Measurements from ENCODE around the gene LPP. TPM values are rescaled to one million over a fixed set of nuclear protein-coding genes. Genes with fewer than 3 reads are reported as not detected.
A peak's percentile ranks its signal among the peaks of the same experiment; 100 is the strongest.

The LPP gene
- total RNA-seq, 1 donor from 2014 or later, result 184 TPM

DNA sequence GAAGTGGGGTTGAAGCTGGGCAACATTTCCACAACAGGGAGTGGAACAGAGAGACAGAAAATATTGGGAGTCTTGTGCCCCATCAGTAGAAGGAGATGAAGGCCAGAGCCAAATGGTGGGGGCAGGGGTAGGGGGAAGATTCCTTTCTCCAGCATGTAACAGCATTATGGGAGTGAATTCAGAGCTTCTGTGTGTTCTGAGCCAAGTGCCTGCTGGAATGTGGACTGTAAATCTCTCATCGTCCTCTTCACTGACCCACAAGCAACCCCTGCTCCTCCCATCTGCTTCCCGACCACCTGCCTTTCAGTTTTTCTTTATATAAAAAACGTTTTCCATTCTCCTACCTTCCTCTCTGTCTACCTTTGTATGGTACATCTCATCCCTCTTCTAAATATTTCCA lies 673.6 kb downstream of the LPP start:
- Mint-ChIP-seq H3K9me3 (ENCODE audit: unreplicated experiment) (no peaks in the 10 kb centered on the region), H3K27me3 (ENCODE audit: unreplicated experiment) (no peaks in the 10 kb centered on the region), H3K36me3 (ENCODE audit: unreplicated experiment) (no peaks in the 10 kb centered on the region), H3K4me3 (ENCODE audit: unreplicated experiment) (no peak overlapping the region), H3K27ac (ENCODE audit: unreplicated experiment) (no peak overlapping the region), H3K4me1 (ENCODE audit: unreplicated experiment) (peaks cover 5% of the 10 kb centered on the region)
- TF ChIP-seq CTCF (IDR thresholded peaks at IDR 0.05), result no peak
- DNase-seq (ENCODE audit: extremely low spot score, unreplicated experiment), result no peak

DNA sequence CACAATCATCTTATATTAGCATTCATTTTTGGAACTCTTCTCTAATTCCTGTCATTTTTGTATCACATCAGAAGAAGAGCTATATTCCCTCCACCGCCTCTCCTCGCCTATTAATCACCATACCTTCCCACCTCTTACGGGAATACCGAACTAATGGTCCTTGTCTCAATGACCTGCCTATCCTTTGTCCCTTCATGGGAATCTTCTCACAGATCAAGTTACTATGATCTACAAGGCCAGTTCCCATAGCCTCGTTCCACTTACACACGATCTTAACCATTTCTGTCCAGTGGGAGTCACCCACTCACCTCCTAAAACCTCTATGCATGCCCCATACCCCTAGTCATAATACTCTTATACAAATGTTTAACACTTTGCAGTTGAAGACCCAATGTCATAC lies 675.2 kb downstream of the LPP start:
- Mint-ChIP-seq H3K4me1 (ENCODE audit: unreplicated experiment) (peaks cover 16% of the 10 kb centered on the region), H3K4me3 (ENCODE audit: unreplicated experiment) (no peak overlapping the region), H3K9me3 (ENCODE audit: unreplicated experiment) (no peaks in the 10 kb centered on the region), H3K27ac (ENCODE audit: unreplicated experiment) (no peak overlapping the region), H3K36me3 (ENCODE audit: unreplicated experiment) (no peaks in the 10 kb centered on the region), H3K27me3 (ENCODE audit: unreplicated experiment) (no peaks in the 10 kb centered on the region)
- TF ChIP-seq CTCF (IDR thresholded peaks at IDR 0.05), result no peak
- DNase-seq (ENCODE audit: extremely low spot score, unreplicated experiment), result no peak

DNA sequence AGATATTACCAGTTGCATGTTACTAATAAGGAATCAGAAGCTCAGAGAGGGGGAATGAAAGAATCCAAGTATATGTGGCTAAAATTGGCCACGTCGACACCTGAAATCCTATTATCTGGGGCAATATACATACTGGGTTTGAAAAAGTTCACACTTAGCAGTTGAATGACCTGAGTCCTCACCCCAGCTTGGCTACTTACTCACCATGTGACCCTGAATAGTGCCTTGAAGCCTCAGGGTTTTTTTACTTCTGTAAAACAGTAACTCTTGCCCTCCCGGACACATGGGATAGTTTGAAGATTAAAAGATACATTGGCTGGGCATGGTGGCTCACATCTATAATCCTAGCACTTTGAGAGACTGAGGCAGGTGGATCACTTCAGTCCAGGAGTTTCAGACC lies 675.6 kb downstream of the LPP start:
- H3K4me1 Mint-ChIP-seq (ENCODE audit: unreplicated experiment), result peaks cover 17% of the 10 kb centered on the region
- no peak for TF ChIP-seq CTCF (IDR thresholded peaks at IDR 0.05)
- no peak overlapping the region for H3K4me3 Mint-ChIP-seq (ENCODE audit: unreplicated experiment)
- no peaks in the 10 kb centered on the region for H3K36me3 Mint-ChIP-seq (ENCODE audit: unreplicated experiment)
- H3K9me3 Mint-ChIP-seq (ENCODE audit: unreplicated experiment), result no peaks in the 10 kb centered on the region
- no peak for DNase-seq (ENCODE audit: extremely low spot score, unreplicated experiment)
- H3K27me3 Mint-ChIP-seq (ENCODE audit: unreplicated experiment), result no peaks in the 10 kb centered on the region
- no peak overlapping the region for H3K27ac Mint-ChIP-seq (ENCODE audit: unreplicated experiment)

- H3K4me1 Mint-ChIP-seq (ENCODE audit: unreplicated experiment), result peaks cover 21% of the 10 kb centered on the region
- no peak overlapping the region for H3K27ac Mint-ChIP-seq (ENCODE audit: unreplicated experiment)
- TF ChIP-seq CTCF (IDR thresholded peaks at IDR 0.05), result peak; percentile 34
- no peak for DNase-seq (ENCODE audit: extremely low spot score, unreplicated experiment)
- no peaks in the 10 kb centered on the region for H3K36me3 Mint-ChIP-seq (ENCODE audit: unreplicated experiment)
- no peaks in the 10 kb centered on the region for H3K9me3 Mint-ChIP-seq (ENCODE audit: unreplicated experiment)
- no peak overlapping the region for H3K4me3 Mint-ChIP-seq (ENCODE audit: unreplicated experiment)
- no peaks in the 10 kb centered on the region for H3K27me3 Mint-ChIP-seq (ENCODE audit: unreplicated experiment)
These were observed 676.9 kb downstream of the LPP start for GRCh38 chr3:188830893-188831292.

DNA sequence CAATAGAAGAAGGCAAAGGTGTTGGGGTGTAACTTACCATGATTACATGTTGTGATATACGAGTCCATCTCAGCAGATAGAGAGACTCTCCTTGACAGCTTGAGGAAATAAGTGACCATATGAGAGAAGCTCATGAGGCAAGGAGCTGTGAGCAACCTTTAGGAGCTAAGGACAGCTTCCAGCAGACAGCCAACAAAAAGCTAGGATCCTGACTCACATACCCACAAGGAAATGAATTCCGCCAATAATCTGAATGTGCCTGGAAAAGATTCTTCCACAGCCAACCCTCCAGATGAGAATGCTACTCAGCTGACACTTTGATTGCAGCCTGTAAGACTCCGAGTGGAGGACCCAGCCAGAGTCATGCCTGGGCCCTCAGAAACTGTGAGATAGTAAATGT lies 678.2 kb downstream of the LPP start:
- TF ChIP-seq CTCF (IDR thresholded peaks at IDR 0.05), result no peak
- Mint-ChIP-seq H3K9me3 (ENCODE audit: unreplicated experiment) (no peaks in the 10 kb centered on the region), H3K4me1 (ENCODE audit: unreplicated experiment) (peaks cover 32% of the 10 kb centered on the region), H3K36me3 (ENCODE audit: unreplicated experiment) (no peaks in the 10 kb centered on the region), H3K27ac (ENCODE audit: unreplicated experiment) (no peak overlapping the region), H3K27me3 (ENCODE audit: unreplicated experiment) (no peaks in the 10 kb centered on the region), H3K4me3 (ENCODE audit: unreplicated experiment) (no peak overlapping the region)
- DNase-seq (ENCODE audit: extremely low spot score, unreplicated experiment), result no peak

Data from osteocyte (in vitro differentiated cells).